NCI-H1694 treated with DMSO at 0.1 percent for 48 hours (cell line): ENCODE results near the gene IL16.

Experiments used
- DNase-seq: peaks from one replicate; lab custom pipeline; 2025; lab: John Stamatoyannopoulos, UW

IL16 gene

GRCh38 chr15:81275711-81276392 is 79.2 kb downstream of the IL16 start:
- no peak for DNase-seq

- DNase-seq: no peak
Observed at GRCh38 chr15:81276967-81277366, 80.3 kb downstream of the IL16 start.

GRCh38 chr15:81277851-81278250 is 81.2 kb downstream of the IL16 start:
- no peak for DNase-seq

- DNase-seq: no peak
Observed at GRCh38 chr15:81278306-81279029, 81.8 kb downstream of the IL16 start.

GRCh38 chr15:81279621-81280485 is 83.2 kb downstream of the IL16 start:
- DNase-seq: no peak

- no peak for DNase-seq
Observed at GRCh38 chr15:81280696-81281455, 84.2 kb downstream of the IL16 start.

GRCh38 chr15:81281456-81281735 is 84.7 kb downstream of the IL16 start:
- no peak for DNase-seq

GRCh38 chr15:81281766-81282605 is 85.3 kb downstream of the IL16 start:
- DNase-seq: no peak

GRCh38 chr15:81282606-81282895 is 85.9 kb downstream of the IL16 start:
- DNase-seq: no peak

- no peak for DNase-seq
Observed at GRCh38 chr15:81282911-81283310, 86.2 kb downstream of the IL16 start.

GRCh38 chr15:81284256-81285031 is 87.8 kb downstream of the IL16 start:
- no peak for DNase-seq

- DNase-seq: no peak
Observed at GRCh38 chr15:81285461-81285860, 88.8 kb downstream of the IL16 start.

GRCh38 chr15:81286621-81287121 is 90.0 kb downstream of the IL16 start:
- no peak for DNase-seq

- no peak for DNase-seq
Observed at GRCh38 chr15:81288040-81288439, 91.4 kb downstream of the IL16 start.

- no peak for DNase-seq
Observed at GRCh38 chr15:81288616-81289015, 91.9 kb downstream of the IL16 start.

- DNase-seq: no peak
Observed at GRCh38 chr15:81289910-81290309, 93.2 kb downstream of the IL16 start.

GRCh38 chr15:81291916-81292522 is 95.3 kb downstream of the IL16 start:
- DNase-seq: no peak

GRCh38 chr15:81292523-81293001 is 95.9 kb downstream of the IL16 start:
- no peak for DNase-seq

GRCh38 chr15:81293728-81294515 is 97.2 kb downstream of the IL16 start:
- DNase-seq: no peak
